Thyroid gland (tissue), 4 donors: Measurements from ENCODE around the gene P4HTM. TPM values are rescaled to one million over a fixed set of nuclear protein-coding genes. Genes with fewer than 3 reads are reported as not detected.

ENCODE experiments used
- DNase-seq, 2 donors: peaks; one replicate each; pipeline ENCODE4 v3.0.0-alpha.2; 2019
- H3K27ac ChIP-seq, 3 donors: fragments of 200-600 bp; sonication (generic); 1 replicate in 2 of 3; 2 replicates in 1 of 3; pipeline ENCODE4 v1.5.1; 2016 to 2019; ENCODE audit warnings: mild to moderate bottlenecking in 1 of 3, moderate library complexity in 1 of 3
- H3K27me3 ChIP-seq: fragments of 200-600 bp; sonication (generic); one replicate; pipeline ENCODE4 v1.5.1; 2019
- H3K36me3 ChIP-seq, 2 donors: fragments of 200-600 bp; sonication (generic); one replicate each; pipeline ENCODE4 v1.5.1; 2016 to 2019
- H3K4me1 ChIP-seq, 2 donors: fragments of 200-600 bp; sonication (generic); one replicate each; pipeline ENCODE4 v1.5.1; 2017 to 2019
- H3K4me3 ChIP-seq, 3 donors: fragments of 200-600 bp; sonication (generic); replicated peaks in 1 of 3; 1 replicate in 2 of 3; 2 replicates in 1 of 3; pipeline ENCODE4 v1.5.1; 2016; ENCODE audit warnings: mild to moderate bottlenecking in 1 of 3
- H3K9me3 ChIP-seq: fragments of 200-600 bp; sonication (generic); one replicate; pipeline ENCODE4 v1.5.1; 2017
- CTCF ChIP-seq, 6 experiments: fragments of 200-600 bp in 3 of 6; fragments of 450-650 bp in 3 of 6; sonication (generic) in 3 of 6; IDR thresholded peaks; one replicate each; pipeline ENCODE4 v1.5.1; 2016 to 2019; ENCODE audit warnings: antibody characterized with exemption in 6 of 6, mild to moderate bottlenecking in 2 of 6, inconsistent platforms in 1 of 6, moderate library complexity in 1 of 6
- POLR2A ChIP-seq, 2 donors: fragments of 450-650 bp; IDR thresholded peaks; one replicate each; pipeline ENCODE4 v1.6.1; 2017; ENCODE audit warnings: antibody characterized with exemption in 2 of 2, mild to moderate bottlenecking in 2 of 2, moderate library complexity in 1 of 2
- WGBS, 2 donors: methylation state at CpG; one replicate each; pipeline ENCODE4 v1.1.5; 2017; 5-methylcytosine and 5-hydroxymethylcytosine counted together
- intact Hi-C: fragments of 100-400 bp; cut with DNase I; formaldehyde crosslinking; loops from one replicate; pipeline ENCODE4 v1.15.1; 2023
- total RNA-seq, 4 donors: library from RNA; depleted of rRNA; stranded (reverse); fragments of >200 nt; gene quantifications; one replicate each; pipeline ENCODE4 v1.2.3, GENCODE V29; 2016

Gene P4HTM
- total RNA-seq, 4 donors from 2014 or later: 73.5 to 117 (median 95.0) TPM

GRCh38 chr3:48982686-48983085 is 7.4 kb upstream of the P4HTM start:
- H3K36me3 ChIP-seq: peaks cover 33 to 59% of the 10 kb centered on the region in 2 donors
- H3K27me3 ChIP-seq: no peaks in the 10 kb centered on the region
- 78 to 87% methylated on average over 5 of the region's 5 CpGs for WGBS, 2 donors
- no peak overlapping the region for H3K27ac ChIP-seq
- H3K4me1 ChIP-seq: no peaks in the 10 kb centered on the region
- DNase-seq: no peak
- TF ChIP-seq CTCF (IDR thresholded peaks at IDR 0.05) (no peak), POLR2A (IDR thresholded peaks at IDR 0.05) (no peak)
- H3K9me3 ChIP-seq: no peaks in the 10 kb centered on the region
- no peak overlapping the region for H3K4me3 ChIP-seq
- intact Hi-C loops: no loop called here

GRCh38 chr3:48983096-48983495 is 6.9 kb upstream of the P4HTM start:
- 94% methylated on average over 3 to 4 of the region's 4 CpGs for WGBS, 2 donors
- intact Hi-C loops: no loop called here

DNA sequence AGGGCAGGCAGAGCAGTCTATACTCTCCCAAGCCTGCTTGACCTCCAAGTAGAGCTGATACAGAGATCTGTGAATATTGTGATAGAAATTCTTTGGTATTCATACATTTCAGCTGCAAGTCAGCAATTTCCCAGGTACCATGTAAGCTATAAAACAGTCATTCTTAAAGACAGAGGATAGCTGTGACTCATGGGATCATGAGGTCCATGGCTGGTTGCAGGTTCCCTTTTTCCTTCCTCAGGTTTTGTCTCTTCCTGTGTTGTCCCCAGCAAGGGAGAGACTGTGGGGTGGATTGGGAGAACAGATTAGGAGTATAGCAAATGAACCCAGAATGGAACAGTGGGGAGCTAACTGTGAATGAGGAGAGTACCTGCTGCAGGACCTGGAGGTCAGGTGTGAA is 5.4 kb upstream of the P4HTM start:
- Histone ChIP-seq H3K36me3 (peaks cover 25 to 47% of the 10 kb centered on the region in 2 donors), H3K27ac (no peak overlapping the region), H3K4me1 (peaks cover 6 to 8% of the 10 kb centered on the region in 2 donors), H3K27me3 (no peaks in the 10 kb centered on the region), H3K4me3 (no peak overlapping the region), H3K9me3 (no peaks in the 10 kb centered on the region)
- no peak for TF ChIP-seq CTCF (IDR thresholded peaks at IDR 0.05)
- TF ChIP-seq POLR2A (IDR thresholded peaks at IDR 0.05): no peak
- intact Hi-C loops: no loop called here
- no peak for DNase-seq

More at GRCh38 chr3:48983096-48983495, 6.9 kb upstream of the P4HTM start:
- H3K9me3 ChIP-seq: no peaks in the 10 kb centered on the region
- DNase-seq: no peak
- TF ChIP-seq CTCF (IDR thresholded peaks at IDR 0.05): no peak
- TF ChIP-seq POLR2A (IDR thresholded peaks at IDR 0.05): no peak
- peaks cover 29 to 55% of the 10 kb centered on the region in 2 donors for H3K36me3 ChIP-seq
- no peaks in the 10 kb centered on the region for H3K27me3 ChIP-seq
- H3K4me3 ChIP-seq: no peak overlapping the region
- no peak overlapping the region for H3K27ac ChIP-seq
- no peaks in the 10 kb centered on the region for H3K4me1 ChIP-seq

GRCh38 chr3:48985831-48986376 is 4.1 kb upstream of the P4HTM start:
- no peak overlapping the region for H3K27ac ChIP-seq
- 94 to 99% methylated on average over 7 of the region's 7 CpGs for WGBS, 2 donors
- intact Hi-C loops: no loop called here
- H3K4me3 ChIP-seq: no peak overlapping the region
- no peaks in the 10 kb centered on the region for H3K9me3 ChIP-seq
- TF ChIP-seq CTCF (IDR thresholded peaks at IDR 0.05) (no peak), POLR2A (IDR thresholded peaks at IDR 0.05) (no peak)
- peaks cover 7 to 8% of the 10 kb centered on the region in 2 donors for H3K4me1 ChIP-seq
- no peaks in the 10 kb centered on the region for H3K27me3 ChIP-seq
- DNase-seq: no peak
- peaks cover 14 to 34% of the 10 kb centered on the region in 2 donors for H3K36me3 ChIP-seq

GRCh38 chr3:48989126-48989795 is 780 bp upstream of the P4HTM start:
- intact Hi-C loops: no loop called here
- Histone ChIP-seq H3K27me3 (no peaks in the 10 kb centered on the region), H3K4me1 (peaks cover 16 to 18% of the 10 kb centered on the region in 2 donors), H3K27ac (peak overlapping the region; percentile 81 to 83 (median 82)), H3K4me3 (peak overlapping the region; percentile 0 to 80 (median 64)), H3K36me3 (peaks cover 1 to 7% of the 10 kb centered on the region in 2 donors), H3K9me3 (no peaks in the 10 kb centered on the region)
- 8 to 15% methylated on average over 13 to 18 of the region's 21 CpGs for WGBS, 2 donors
- TF ChIP-seq POLR2A (IDR thresholded peaks at IDR 0.05): no peak
- no peak for TF ChIP-seq CTCF (IDR thresholded peaks at IDR 0.05)
- DNase-seq: no peak
